ENCODE results near the gene ARL3. TPM values are rescaled to one million over a fixed set of nuclear protein-coding genes. Genes with fewer than 3 reads are reported as not detected.

The ARL3 gene
- polyA plus RNA-seq, 6 donors from 2014 or later: 0.52 to 1.9 (median 1.6) TPM

DNA sequence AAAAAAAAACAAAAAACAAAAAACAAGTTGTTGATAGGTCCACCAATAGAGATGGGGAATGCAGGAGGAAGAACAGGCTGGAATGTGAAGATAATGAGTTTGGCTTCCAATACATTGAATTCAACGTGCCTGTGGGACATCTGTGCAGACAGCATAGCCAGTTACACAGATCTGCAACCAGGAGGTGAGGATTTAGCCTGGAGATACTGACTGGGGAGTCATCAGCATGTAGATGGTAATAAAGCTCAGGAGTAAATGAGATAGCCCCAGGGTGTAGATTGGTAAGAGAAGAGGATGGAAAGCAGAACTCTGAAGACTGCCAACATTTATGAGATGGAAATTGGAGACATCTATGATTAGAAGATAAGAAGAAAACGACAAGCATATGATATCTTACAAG, 74.7 kb downstream of the ARL3 start:
- H3K27ac Mint-ChIP-seq: peak overlapping the region in 1 of 6 donors; percentile 33

GRCh38 chr10:102635377-102635776, 78.8 kb downstream of the ARL3 start:
- Mint-ChIP-seq H3K4me1 (peaks cover 12 to 21% (median 15%) of the 10 kb centered on the region in 3 donors), H3K4me3 (peak overlapping the region in 3 of 8 donors; percentile 51 to 81 (median 62)), H3K9me3 (peaks cover 0 to 2% (median 0%) of the 10 kb centered on the region in 7 donors), H3K27me3 (no peaks in the 10 kb centered on the region), H3K36me3 (peaks cover 5 to 14% of the 10 kb centered on the region in 2 donors), H3K27ac (peak overlapping the region; percentile 77 to 94 (median 84))
- ATAC-seq (ENCODE audit: low read depth in 2 of 2) (peak; percentile 95 to 98), DNase-seq (peak; percentile 31)

More for the DNA sequence above, 74.7 kb downstream of the ARL3 start:
- Mint-ChIP-seq H3K4me1 (peaks cover 19 to 27% (median 21%) of the 10 kb centered on the region in 3 donors), H3K9me3 (peaks cover 0 to 3% (median 0%) of the 10 kb centered on the region in 7 donors), H3K4me3 (peak overlapping the region in 1 of 8 donors; percentile 60), H3K36me3 (no peaks in the 10 kb centered on the region), H3K27me3 (no peaks in the 10 kb centered on the region)
- ATAC-seq (ENCODE audit: low read depth in 2 of 2) (no peak), DNase-seq (no peak)

- peaks cover 5 to 14% of the 10 kb centered on the region in 2 donors for H3K36me3 Mint-ChIP-seq
- no peaks in the 10 kb centered on the region for H3K27me3 Mint-ChIP-seq
- DNase-seq: no peak
- ATAC-seq (ENCODE audit: low read depth in 2 of 2): no peak
- H3K4me1 Mint-ChIP-seq: peaks cover 12 to 20% (median 15%) of the 10 kb centered on the region in 3 donors
- peak overlapping the region in 3 of 6 donors; percentile 38 to 85 (median 38) for H3K27ac Mint-ChIP-seq
- no peak overlapping the region for H3K4me3 Mint-ChIP-seq
- peaks cover 0 to 2% (median 0%) of the 10 kb centered on the region in 7 donors for H3K9me3 Mint-ChIP-seq
Observed at GRCh38 chr10:102634686-102635085, 79.5 kb downstream of the ARL3 start.

- H3K36me3 Mint-ChIP-seq: peaks cover 5 to 14% of the 10 kb centered on the region in 2 donors
- H3K9me3 Mint-ChIP-seq: peaks cover 0 to 2% (median 0%) of the 10 kb centered on the region in 7 donors
- peak overlapping the region in 3 of 6 donors; percentile 54 to 84 (median 83) for H3K27ac Mint-ChIP-seq
- DNase-seq (no peak), ATAC-seq (ENCODE audit: low read depth in 2 of 2) (no peak)
- peaks cover 12 to 20% (median 15%) of the 10 kb centered on the region in 3 donors for H3K4me1 Mint-ChIP-seq
- no peaks in the 10 kb centered on the region for H3K27me3 Mint-ChIP-seq
- no peak overlapping the region for H3K4me3 Mint-ChIP-seq
Observed at GRCh38 chr10:102633848-102634247, 80.3 kb downstream of the ARL3 start.

DNA sequence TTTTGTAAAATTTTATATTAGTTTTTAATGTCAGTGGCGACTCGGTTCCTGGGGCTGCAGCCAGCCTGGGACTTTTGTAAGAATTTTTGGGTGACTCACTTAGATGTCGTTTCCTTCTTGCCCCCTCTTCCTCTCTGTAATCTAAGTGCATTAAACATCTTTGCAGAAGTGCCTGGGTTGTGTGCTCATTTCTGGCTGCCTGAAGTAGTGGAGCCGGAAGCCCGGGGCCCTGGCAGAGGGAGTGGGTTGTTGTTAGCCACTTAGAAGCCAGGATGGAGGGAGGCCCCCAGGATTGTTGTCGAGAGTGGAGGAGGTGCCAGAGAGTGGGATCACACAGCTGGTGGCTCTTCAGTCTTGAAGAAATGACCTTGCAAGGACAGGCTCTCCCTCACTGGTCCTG, 80.9 kb downstream of the ARL3 start:
- peaks cover 12 to 20% (median 15%) of the 10 kb centered on the region in 3 donors for H3K4me1 Mint-ChIP-seq
- H3K27me3 Mint-ChIP-seq: no peaks in the 10 kb centered on the region
- H3K36me3 Mint-ChIP-seq: peaks cover 5 to 14% of the 10 kb centered on the region in 2 donors
- H3K4me3 Mint-ChIP-seq: no peak overlapping the region
- no peak for DNase-seq
- ATAC-seq (ENCODE audit: low read depth in 2 of 2): no peak
- H3K27ac Mint-ChIP-seq: peak overlapping the region in 4 of 6 donors; percentile 54 to 83 (median 74)
- peaks cover 0 to 2% (median 0%) of the 10 kb centered on the region in 7 donors for H3K9me3 Mint-ChIP-seq

GRCh38 chr10:102632394-102633111, 81.6 kb downstream of the ARL3 start:
- no peak for DNase-seq
- Mint-ChIP-seq H3K4me1 (peaks cover 12 to 20% (median 15%) of the 10 kb centered on the region in 3 donors), H3K4me3 (no peak overlapping the region), H3K27me3 (no peaks in the 10 kb centered on the region), H3K36me3 (peaks cover 5 to 14% of the 10 kb centered on the region in 2 donors), H3K27ac (peak overlapping the region in 2 of 6 donors; percentile 11 to 20), H3K9me3 (peaks cover 0 to 2% (median 0%) of the 10 kb centered on the region in 7 donors)
- ATAC-seq (ENCODE audit: low read depth in 2 of 2): no peak

DNA sequence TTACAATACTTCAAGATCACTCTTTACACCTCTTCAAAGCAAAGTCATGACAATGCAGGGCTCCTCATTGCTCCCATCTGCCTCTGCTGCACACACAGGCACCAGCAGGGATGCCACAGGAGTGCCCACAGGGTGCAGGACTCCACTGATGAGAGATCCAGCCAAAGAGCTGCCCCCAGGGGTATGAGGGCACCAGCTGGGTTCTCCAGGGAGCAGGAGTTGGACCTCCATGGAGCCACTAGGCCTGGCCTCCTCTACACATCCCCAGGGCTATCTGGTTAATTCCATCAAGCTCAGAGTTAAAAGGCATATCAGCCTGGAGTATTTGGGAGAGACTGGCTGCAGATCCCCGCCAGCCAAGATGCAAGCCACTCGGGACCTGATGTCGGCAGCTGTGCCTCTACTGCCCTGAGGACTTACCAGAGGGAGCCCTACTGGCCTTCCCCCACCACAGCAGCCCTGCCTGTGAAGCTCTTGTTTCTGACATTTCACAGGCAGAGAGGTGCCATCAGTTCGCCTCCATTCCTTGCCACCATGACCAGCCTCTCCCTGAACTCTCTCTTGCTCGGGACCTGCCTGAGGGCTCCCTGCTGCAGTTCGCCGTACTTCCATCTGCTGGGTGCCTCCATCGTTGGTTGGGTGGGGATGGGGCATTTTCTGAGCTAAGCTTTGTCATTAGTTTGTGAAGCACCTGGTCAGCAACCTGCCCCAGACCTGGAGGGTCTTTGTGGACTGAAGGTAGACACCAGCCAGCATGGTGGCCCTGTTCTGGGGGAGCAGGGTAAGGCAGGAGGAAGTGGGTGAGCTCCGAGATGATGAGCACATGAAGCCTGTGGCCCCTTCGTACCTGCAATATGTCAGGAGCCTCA, 82.4 kb downstream of the ARL3 start:
- Mint-ChIP-seq H3K4me3 (no peak overlapping the region), H3K27ac (peak overlapping the region in 3 of 6 donors; percentile 47 to 75 (median 58)), H3K27me3 (no peaks in the 10 kb centered on the region), H3K36me3 (peaks cover 5 to 14% of the 10 kb centered on the region in 2 donors), H3K9me3 (peaks cover 0 to 2% (median 0%) of the 10 kb centered on the region in 7 donors), H3K4me1 (peaks cover 12 to 18% (median 15%) of the 10 kb centered on the region in 3 donors)
- DNase-seq: no peak
- no peak for ATAC-seq (ENCODE audit: low read depth in 2 of 2)

DNA sequence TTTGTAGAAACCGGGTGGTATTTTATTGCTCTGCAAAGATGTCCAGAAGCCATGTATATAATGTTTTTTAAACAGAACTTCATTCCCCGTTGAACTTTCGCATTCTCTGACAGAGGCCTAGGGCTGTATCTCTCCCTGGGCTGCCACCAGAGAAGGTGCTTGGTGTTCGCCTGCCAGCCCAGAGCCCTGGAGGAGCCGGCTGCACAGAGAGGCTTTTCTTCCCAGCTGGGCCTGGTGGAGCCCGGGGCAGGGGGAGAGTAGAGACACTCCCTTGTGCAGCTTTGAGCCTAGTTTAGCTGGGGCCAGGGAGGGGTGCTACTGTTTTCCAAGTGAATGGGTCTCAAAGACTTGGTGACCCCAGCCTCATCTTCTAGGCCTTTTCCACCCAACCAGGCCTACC, 83.5 kb downstream of the ARL3 start:
- ATAC-seq (ENCODE audit: low read depth in 2 of 2) (no peak), DNase-seq (no peak)
- Mint-ChIP-seq H3K4me3 (no peak overlapping the region), H3K27me3 (no peaks in the 10 kb centered on the region), H3K36me3 (peaks cover 5 to 14% of the 10 kb centered on the region in 2 donors), H3K27ac (no peak overlapping the region), H3K4me1 (peaks cover 11 to 18% (median 14%) of the 10 kb centered on the region in 3 donors), H3K9me3 (peaks cover 0 to 2% (median 0%) of the 10 kb centered on the region in 7 donors)

- ATAC-seq (ENCODE audit: low read depth in 2 of 2) (no peak), DNase-seq (no peak)
- peaks cover 11 to 19% (median 14%) of the 10 kb centered on the region in 3 donors for H3K4me1 Mint-ChIP-seq
- no peaks in the 10 kb centered on the region for H3K27me3 Mint-ChIP-seq
- H3K4me3 Mint-ChIP-seq: no peak overlapping the region
- peaks cover 5 to 14% of the 10 kb centered on the region in 2 donors for H3K36me3 Mint-ChIP-seq
- no peak overlapping the region for H3K27ac Mint-ChIP-seq
- no peaks in the 10 kb centered on the region for H3K9me3 Mint-ChIP-seq
Observed at GRCh38 chr10:102629661-102630614, 84.3 kb downstream of the ARL3 start.

DNA sequence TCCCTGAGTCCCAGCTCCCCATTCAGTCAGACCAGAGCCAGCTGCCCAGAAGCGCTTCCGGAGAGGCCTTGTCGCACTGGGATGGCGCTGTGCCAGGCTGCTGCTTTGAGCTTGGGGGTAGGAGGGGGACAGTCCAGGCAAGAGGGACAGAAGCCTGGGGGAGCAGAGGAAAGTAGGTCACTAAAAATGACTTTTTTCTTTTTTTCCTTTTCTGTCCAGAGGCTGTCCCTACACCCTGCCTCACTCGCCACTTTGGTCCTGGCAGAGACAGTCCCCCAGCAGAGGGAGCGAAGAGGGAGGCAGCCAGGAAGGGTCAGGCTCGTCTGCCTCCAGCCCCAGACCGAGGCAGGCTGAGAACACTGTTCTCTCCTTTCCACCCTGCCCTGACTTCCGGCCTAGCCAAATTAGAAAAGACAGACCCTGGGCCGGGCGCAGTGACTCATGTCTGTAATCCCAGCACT, 85.7 kb downstream of the ARL3 start:
- Mint-ChIP-seq H3K27me3 (no peaks in the 10 kb centered on the region), H3K36me3 (peaks cover 5 to 14% of the 10 kb centered on the region in 2 donors), H3K27ac (no peak overlapping the region), H3K9me3 (no peaks in the 10 kb centered on the region), H3K4me1 (peaks cover 12 to 17% (median 14%) of the 10 kb centered on the region in 3 donors), H3K4me3 (no peak overlapping the region)
- DNase-seq (no peak), ATAC-seq (ENCODE audit: low read depth in 2 of 2) (no peak)

DNA sequence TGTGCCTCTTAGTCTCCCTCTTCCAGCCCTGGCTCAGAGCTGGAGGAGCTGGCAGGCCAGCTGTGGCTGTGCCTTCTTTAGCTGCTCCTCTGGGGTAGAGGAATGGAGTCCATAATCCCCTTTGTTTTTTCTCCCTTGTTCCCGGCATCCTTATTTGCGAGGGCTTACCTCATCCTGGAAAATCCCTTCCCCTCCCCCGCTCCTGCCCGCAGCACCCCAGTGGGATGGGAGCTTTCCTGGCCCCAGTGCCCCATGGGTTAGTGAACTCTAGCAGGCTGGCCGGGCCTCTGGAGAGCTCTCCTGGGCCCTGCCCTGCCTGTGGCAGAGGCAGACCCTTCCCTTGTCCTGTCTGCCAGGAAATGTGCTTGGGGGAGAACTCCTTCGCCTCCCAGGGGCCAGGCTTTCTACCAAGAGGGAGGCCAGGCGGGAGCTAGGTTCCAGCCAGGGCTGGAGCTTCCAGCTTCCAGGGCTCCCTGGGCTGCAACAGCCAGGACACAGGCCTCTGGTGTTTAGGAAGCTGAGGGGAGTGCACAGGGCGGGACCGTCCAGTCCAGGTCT, 86.4 kb downstream of the ARL3 start:
- ATAC-seq (ENCODE audit: low read depth in 2 of 2): no peak
- no peak for DNase-seq
- Mint-ChIP-seq H3K4me1 (peaks cover 12 to 17% (median 12%) of the 10 kb centered on the region in 3 donors), H3K27ac (no peak overlapping the region), H3K4me3 (no peak overlapping the region), H3K9me3 (no peaks in the 10 kb centered on the region), H3K27me3 (no peaks in the 10 kb centered on the region), H3K36me3 (peaks cover 5 to 14% of the 10 kb centered on the region in 2 donors)

DNA sequence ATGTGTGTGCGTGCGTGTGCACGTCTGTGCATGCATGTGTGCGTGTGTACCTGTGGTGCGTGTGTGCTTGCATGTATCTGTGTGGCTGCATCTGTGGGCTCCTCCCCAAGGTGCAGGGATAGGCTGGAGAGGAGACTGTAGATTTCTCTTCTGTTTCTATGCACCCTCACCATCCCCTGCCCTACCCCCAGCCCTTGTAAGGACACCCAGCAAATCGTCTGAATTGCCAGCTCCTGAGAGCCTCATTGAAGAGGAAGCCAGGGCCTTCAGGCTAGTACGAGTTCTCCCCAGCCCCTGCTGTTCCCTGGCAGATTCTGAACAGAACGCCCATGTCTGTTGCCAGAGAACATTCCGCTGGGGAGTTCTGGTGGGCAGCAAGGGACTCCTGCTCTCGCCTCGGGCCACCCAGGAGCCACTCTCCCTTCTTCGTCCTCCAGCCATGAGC, 86.9 kb downstream of the ARL3 start:
- H3K4me3 Mint-ChIP-seq: no peak overlapping the region
- H3K36me3 Mint-ChIP-seq: peaks cover 5 to 14% of the 10 kb centered on the region in 2 donors
- H3K27ac Mint-ChIP-seq: peak overlapping the region in 2 of 6 donors; percentile 23 to 72
- peaks cover 12 to 17% (median 12%) of the 10 kb centered on the region in 3 donors for H3K4me1 Mint-ChIP-seq
- DNase-seq: no peak
- H3K9me3 Mint-ChIP-seq: no peaks in the 10 kb centered on the region
- ATAC-seq (ENCODE audit: low read depth in 2 of 2): no peak
- no peaks in the 10 kb centered on the region for H3K27me3 Mint-ChIP-seq
